Stimulated activated CD4-positive, alpha-beta T cell treated with anti-CD3 and anti-CD28 coated beads, Interleukin-1b, Interleukin-23, amount 100 ng/mL, for 48 hours (primary cell): Measurements from ENCODE around the gene CTIF.

Experiments
- DNase-seq: peaks from one replicate; pipeline ENCODE4 v3.0.0-alpha.2; 2020

CTIF gene

GRCh38 chr18:48552130-48552529 is 13.3 kb downstream of the CTIF start:
- DNase-seq, result no peak

- no peak for DNase-seq
These were observed 14.4 kb downstream of the CTIF start for GRCh38 chr18:48553236-48553635.

GRCh38 chr18:48554610-48555400 is 16.0 kb downstream of the CTIF start:
- DNase-seq, result no peak

GRCh38 chr18:48555465-48555995 is 16.7 kb downstream of the CTIF start:
- no peak for DNase-seq

- no peak for DNase-seq
These were observed 18.9 kb downstream of the CTIF start for GRCh38 chr18:48557640-48558174.

- DNase-seq, result no peak
These were observed 19.4 kb downstream of the CTIF start for GRCh38 chr18:48558248-48558647.

- DNase-seq, result no peak
These were observed 21.7 kb downstream of the CTIF start for GRCh38 chr18:48560491-48560890.

- no peak for DNase-seq
These were observed 23.2 kb downstream of the CTIF start for GRCh38 chr18:48562075-48562474.

- DNase-seq, result no peak
These were observed 24.2 kb downstream of the CTIF start for GRCh38 chr18:48563027-48563426.

GRCh38 chr18:48564139-48564538 is 25.3 kb downstream of the CTIF start:
- no peak for DNase-seq

- no peak for DNase-seq
These were observed 26.3 kb downstream of the CTIF start for GRCh38 chr18:48565105-48565504.

GRCh38 chr18:48566589-48566988 is 27.8 kb downstream of the CTIF start:
- no peak for DNase-seq

GRCh38 chr18:48567388-48567787 is 28.6 kb downstream of the CTIF start:
- DNase-seq, result no peak

- DNase-seq, result no peak
These were observed 30.5 kb downstream of the CTIF start for GRCh38 chr18:48569139-48569914.

GRCh38 chr18:48569915-48570264 is 31.1 kb downstream of the CTIF start:
- DNase-seq, result no peak

GRCh38 chr18:48570313-48570712 is 31.5 kb downstream of the CTIF start:
- no peak for DNase-seq

- no peak for DNase-seq
These were observed 33.0 kb downstream of the CTIF start for GRCh38 chr18:48571639-48572384.

GRCh38 chr18:48572402-48573126 is 33.7 kb downstream of the CTIF start:
- no peak for DNase-seq

GRCh38 chr18:48573632-48574283 is 34.9 kb downstream of the CTIF start:
- no peak for DNase-seq

GRCh38 chr18:48574667-48575300 is 36.0 kb downstream of the CTIF start:
- no peak for DNase-seq

- DNase-seq, result no peak
These were observed 36.4 kb downstream of the CTIF start for GRCh38 chr18:48575301-48575657.
